GM23248 (cell line): Measurements from ENCODE around the gene LTBP4. TPM values are rescaled to one million over a fixed set of nuclear protein-coding genes. Genes with fewer than 3 reads are reported as not detected.
"Not testable (repeated sequence)": the region's sequence is repeated elsewhere in the genome, so short reads cannot be mapped to it uniquely, and the experiment has no call there.

Experiments used
- DNase-seq: peaks from one replicate; pipeline ENCODE4 v3.0.0-alpha.2; 2015
- H2AFZ ChIP-seq: fragments of 200-600 bp; sonication (generic); 2 replicates; pipeline ENCODE4 v1.6.1; 2016; ENCODE audit warnings: antibody characterized with exemption
- H3F3A ChIP-seq: fragments of 200-600 bp; sonication (generic); 2 replicates; pipeline ENCODE4 v1.6.1; 2016; ENCODE audit warnings: mild to moderate bottlenecking, antibody characterized with exemption, mixed run types; ENCODE audit not compliant: insufficient read depth
- H3K27ac ChIP-seq: fragments of 200-600 bp; sonication (generic); 2 replicates; pipeline ENCODE4 v1.5.1; 2016; ENCODE audit warnings: mild to moderate bottlenecking
- H3K27me3 ChIP-seq: fragments of 200-600 bp; sonication (generic); replicated peaks from 2 replicates; pipeline ENCODE4 v1.6.1; 2016; ENCODE audit warnings: mild to moderate bottlenecking; ENCODE audit not compliant: insufficient read depth
- H3K36me3 ChIP-seq: fragments of 200-600 bp; sonication (generic); 2 replicates; pipeline ENCODE4 v1.6.1; 2016; ENCODE audit warnings: low read depth, mild to moderate bottlenecking
- H3K4me1 ChIP-seq: fragments of 200-600 bp; sonication (generic); 2 replicates; pipeline ENCODE4 v1.6.1; 2016; ENCODE audit warnings: mild to moderate bottlenecking; ENCODE audit not compliant: insufficient read depth
- H3K4me2 ChIP-seq: fragments of 200-600 bp; sonication (generic); one replicate; pipeline ENCODE4 v1.6.1; 2016; ENCODE audit warnings: mild to moderate bottlenecking; ENCODE audit not compliant: unreplicated experiment
- H3K4me3 ChIP-seq: fragments of 200-600 bp; sonication (generic); 2 replicates; pipeline ENCODE4 v1.5.1; 2016; ENCODE audit warnings: mild to moderate bottlenecking
- H3K79me2 ChIP-seq: fragments of 200-600 bp; sonication (generic); 2 replicates; pipeline ENCODE4 v1.6.1; 2016; ENCODE audit warnings: mild to moderate bottlenecking; ENCODE audit not compliant: insufficient read depth
- H3K9ac ChIP-seq: fragments of 200-600 bp; sonication (generic); 2 replicates; pipeline ENCODE4 v1.6.1; 2016; ENCODE audit warnings: mild to moderate bottlenecking
- H3K9me2 ChIP-seq: fragments of 200-600 bp; sonication (generic); 2 replicates; pipeline ENCODE4 v1.6.1; 2016; ENCODE audit warnings: mixed run types, mild to moderate bottlenecking, moderate library complexity; ENCODE audit not compliant: insufficient read depth
- H3K9me3 ChIP-seq: fragments of 200-600 bp; sonication (generic); one replicate; pipeline ENCODE4 v1.6.1; 2017; ENCODE audit warnings: low read depth
- H4K20me1 ChIP-seq: fragments of 200-600 bp; sonication (generic); 2 replicates; pipeline ENCODE4 v1.6.0; 2016; ENCODE audit not compliant: insufficient read depth
- EZH2 ChIP-seq: fragments of 200-600 bp; sonication (generic); IDR thresholded peaks from 2 replicates; pipeline ENCODE4 v1.6.1; 2018; ENCODE audit warnings: antibody characterized with exemption, mild to moderate bottlenecking; ENCODE audit not compliant: insufficient read depth, poor library complexity, severe bottlenecking
- EZH2phosphoT487 ChIP-seq: fragments of 200-600 bp; sonication (generic); IDR thresholded peaks from 2 replicates; pipeline ENCODE4 v1.6.1; 2018; ENCODE audit warnings: antibody characterized with exemption, moderate library complexity, mild to moderate bottlenecking, low read depth; ENCODE audit not compliant: insufficient read depth
- WGBS, 2 experiments: methylation state at CpG; one replicate each; pipeline ENCODE4 v1.1.6; 2015 to 2017; ENCODE audit warnings: low lambda C conversion rate in 2 of 2, low coverage in 1 of 2; ENCODE audit errors: missing lambda C conversion rate in 2 of 2; 5-methylcytosine and 5-hydroxymethylcytosine counted together
- in situ Hi-C: fragments of 300-500 bp; cut with MboI; formaldehyde crosslinking; loops from 2 replicates; pipeline ENCODE4 v1.15.0; 2020
- polyA plus RNA-seq: library from polyadenylated mRNA; unstranded; fragments of >200 nt; fragmentation: Nextera tagmentation; extraction: Ambion mirVana; gene quantifications from 2 replicates; pipeline ENCODE4 v1.2.1, GENCODE V29; 2016
- total RNA-seq: library from RNA; depleted of rRNA; stranded (reverse); fragments of >200 nt; shearing (Covaris generic); gene quantifications from 2 replicates; pipeline ENCODE4 v1.2.3, GENCODE V29; 2014

Gene LTBP4
- total and polyA plus RNA-seq, 2 experiments from 2014 or later: 18.0 to 47.2 TPM

DNA sequence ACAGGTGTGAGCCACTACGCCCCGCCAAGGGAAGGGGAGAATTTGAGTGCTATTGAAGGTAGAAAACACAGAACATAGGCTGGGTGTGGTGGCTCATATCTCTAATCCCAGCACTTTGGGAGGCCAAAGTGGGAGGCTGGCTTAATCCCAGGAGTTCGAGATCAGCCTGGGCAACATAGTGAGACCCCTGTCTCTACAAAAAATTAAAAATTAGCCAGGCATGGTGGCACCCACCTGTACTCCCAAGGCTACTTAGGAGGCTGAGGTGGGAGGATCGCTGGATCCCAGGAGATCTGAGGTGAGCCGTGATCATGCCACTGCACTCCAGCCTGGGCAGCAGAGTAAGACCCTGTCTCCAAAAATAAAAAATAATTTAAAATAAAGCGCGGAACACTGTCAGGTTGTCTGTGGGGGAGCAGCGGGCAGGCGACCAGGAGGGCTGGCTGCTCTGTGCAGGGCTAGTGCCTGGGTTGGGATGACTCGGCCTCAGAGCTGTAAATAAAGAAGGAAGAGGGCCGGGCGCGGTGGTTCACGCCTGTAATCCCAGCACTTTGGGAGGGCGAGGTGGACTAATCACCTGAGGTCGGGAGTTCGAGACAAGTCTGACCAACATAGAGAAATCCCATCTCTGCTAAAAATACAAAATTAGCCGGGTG, 41.0 kb downstream of the LTBP4 start:
- Histone ChIP-seq H3K27me3 (no peaks in the 10 kb centered on the region), H3K4me3 (no peak overlapping the region), H3K27ac (no peak overlapping the region), H4K20me1 (no peaks in the 10 kb centered on the region), H3K9ac (no peak overlapping the region), H3K9me3 (no peaks in the 10 kb centered on the region), H3K9me2 (no peaks in the 10 kb centered on the region), H3F3A (peaks cover 17% of the 10 kb centered on the region), H3K4me1 (peaks cover 14% of the 10 kb centered on the region), H2AFZ (no peak overlapping the region), H3K79me2 (no peaks in the 10 kb centered on the region), H3K4me2 (no peak overlapping the region), H3K36me3 (no peaks in the 10 kb centered on the region)
- 86 to 90% methylated on average over 18 of the region's 18 CpGs for WGBS, 2 experiments
- no peak for DNase-seq
- TF ChIP-seq EZH2 (no peak), EZH2phosphoT487 (no peak)
- in situ Hi-C loops: no loop called here

DNA sequence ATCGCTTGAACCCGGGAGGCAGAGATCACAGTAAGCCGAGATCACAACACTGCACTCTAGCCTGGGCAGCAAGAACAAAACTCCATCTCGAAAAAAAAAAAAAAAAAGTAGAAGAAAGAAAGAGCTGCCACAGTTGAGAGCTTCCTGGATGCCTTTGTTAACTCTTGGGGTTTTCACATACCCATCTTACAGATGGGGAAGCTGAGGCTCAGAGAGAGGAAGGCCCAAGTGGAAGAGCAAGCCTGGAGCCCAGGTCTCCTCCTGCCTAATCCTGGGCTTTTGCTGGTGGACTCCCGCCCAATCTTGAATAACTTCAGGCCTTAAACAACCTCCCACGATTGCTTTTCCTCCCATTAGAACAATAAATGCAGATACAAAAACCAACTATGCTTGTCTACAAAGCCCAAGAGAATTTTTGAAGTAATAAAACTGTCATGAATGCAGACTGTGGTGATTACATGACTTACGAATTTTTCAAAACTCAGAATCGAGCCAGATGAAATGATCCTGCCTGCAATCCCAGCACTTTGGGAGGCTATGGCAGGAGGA, 41.7 kb downstream of the LTBP4 start:
- H3K9ac ChIP-seq: no peak overlapping the region
- peaks cover 14% of the 10 kb centered on the region for H3K4me1 ChIP-seq

DNA sequence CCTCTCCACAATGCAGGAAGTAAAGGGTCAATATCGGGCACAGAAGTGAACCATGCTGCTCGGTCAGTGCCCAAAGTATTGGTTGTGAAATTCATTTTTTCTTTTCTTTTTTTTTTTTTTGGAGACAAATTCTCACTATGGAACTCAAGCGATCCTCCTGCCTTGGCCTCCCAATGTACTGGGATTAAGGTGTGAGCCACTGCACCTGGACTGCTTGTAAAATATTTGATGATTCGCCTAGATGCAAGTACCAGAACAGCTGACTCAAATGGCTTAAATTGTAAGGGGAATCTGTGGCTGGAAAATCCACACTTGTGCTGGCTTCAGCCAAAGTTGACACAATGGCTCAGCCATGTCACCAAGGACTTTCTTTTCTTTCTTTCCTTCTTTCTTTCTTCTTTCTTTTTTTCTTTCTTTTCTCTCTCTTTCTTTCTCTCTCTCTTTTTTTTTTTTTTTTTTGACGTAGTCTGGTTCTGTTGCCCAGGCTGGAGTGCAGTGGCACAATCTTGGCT, 45.6 kb downstream of the LTBP4 start:
- H3K4me3 ChIP-seq: peak overlapping the region; percentile 65

More for the DNA sequence above, 41.7 kb downstream of the LTBP4 start:
- no peaks in the 10 kb centered on the region for H3K9me3 ChIP-seq
- no peak overlapping the region for H3K4me2 ChIP-seq
- no peak overlapping the region for H3K4me3 ChIP-seq
- no peak overlapping the region for H3K27ac ChIP-seq
- H3K9me2 ChIP-seq: no peaks in the 10 kb centered on the region
- TF ChIP-seq EZH2phosphoT487: no peak
- TF ChIP-seq EZH2: no peak
- H3F3A ChIP-seq: peaks cover 17% of the 10 kb centered on the region
- no peak for DNase-seq
- H2AFZ ChIP-seq: no peak overlapping the region
- no peaks in the 10 kb centered on the region for H3K36me3 ChIP-seq
- 48 to 52% methylated on average over 8 of the region's 8 CpGs for WGBS, 2 experiments
- H3K79me2 ChIP-seq: no peaks in the 10 kb centered on the region
- H3K27me3 ChIP-seq: no peaks in the 10 kb centered on the region
- no peaks in the 10 kb centered on the region for H4K20me1 ChIP-seq
- in situ Hi-C loops: no loop called here

DNA sequence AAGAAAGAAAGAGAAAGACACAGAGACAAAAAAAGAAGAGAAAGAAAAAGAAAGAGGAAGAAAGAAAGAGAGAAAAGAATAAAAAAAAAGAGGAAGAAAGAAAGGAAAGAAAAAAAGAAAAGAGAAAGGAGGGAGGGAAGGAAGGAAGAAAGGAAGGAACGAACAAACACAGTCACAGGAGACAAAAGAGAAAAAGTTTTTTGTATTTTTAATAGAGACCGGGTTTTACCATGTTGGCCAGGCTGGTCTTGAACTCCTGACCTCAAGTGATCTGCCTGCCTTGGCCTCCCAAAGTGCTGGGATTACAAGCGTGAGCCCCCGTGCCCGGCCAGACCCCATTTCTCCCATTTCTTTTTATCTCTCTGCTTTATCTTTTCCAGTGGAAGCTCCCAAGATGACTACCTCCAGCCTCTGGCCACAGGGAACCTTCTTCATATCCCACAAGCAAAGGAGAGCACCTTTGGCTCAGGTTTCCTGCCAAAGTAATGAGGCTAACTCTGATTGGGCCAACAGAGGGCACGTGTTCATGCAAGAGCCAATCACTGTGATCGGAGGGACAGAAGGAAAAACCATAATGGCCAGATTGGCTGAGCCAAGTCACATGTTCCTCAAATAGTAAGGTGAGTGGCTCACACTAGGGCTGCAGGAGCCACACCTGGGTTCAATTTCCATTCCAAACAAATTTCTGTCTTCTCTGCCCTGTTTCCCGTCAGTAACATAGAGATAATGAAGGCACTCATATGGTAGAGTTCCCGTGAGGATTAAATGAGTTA, 48.9 kb downstream of the LTBP4 start:
- H3K36me3 ChIP-seq, H4K20me1 ChIP-seq, H3K4me3 ChIP-seq, H3K9me2 ChIP-seq, H3K79me2 ChIP-seq, H3K27me3 ChIP-seq, H3K9me3 ChIP-seq: not testable (repeated sequence)
- Histone ChIP-seq H3K4me1 (peaks cover 25% of the 10 kb centered on the region), H3K9ac (peak overlapping the region; percentile 43), H3K4me2 (peak overlapping the region; percentile 46), H3K27ac (peak overlapping the region; percentile 79), H3F3A (peaks cover 21% of the 10 kb centered on the region), H2AFZ (peak overlapping the region; percentile 44; the same call in 1 of the 2 replicates)
- WGBS, 2 experiments: 58 to 60% methylated on average over 9 of the region's 9 CpGs
- DNase-seq: peak; percentile 41
- in situ Hi-C loops: loop anchor here (25.0 kb wide), 1 partner anchor 487 kb away; no protein-coding TSS in a partner anchor

More for the DNA sequence above, 45.6 kb downstream of the LTBP4 start:
- Histone ChIP-seq H3K27me3 (no peaks in the 10 kb centered on the region), H3K4me1 (peaks cover 25% of the 10 kb centered on the region), H3K36me3 (no peaks in the 10 kb centered on the region), H3K79me2 (no peaks in the 10 kb centered on the region), H3K9me3 (no peaks in the 10 kb centered on the region), H3F3A (peaks cover 25% of the 10 kb centered on the region), H3K27ac (peak overlapping the region; percentile 84), H3K4me2 (peak overlapping the region; percentile 88), H2AFZ (peak overlapping the region; percentile 81), H4K20me1 (no peaks in the 10 kb centered on the region), H3K9me2 (no peaks in the 10 kb centered on the region), H3K9ac (peak overlapping the region; percentile 66)
- 18 to 26% methylated on average over 5 of the region's 5 CpGs for WGBS, 2 experiments
- peak; percentile 30 for DNase-seq
- in situ Hi-C loops: no loop called here
- TF ChIP-seq EZH2phosphoT487 (no peak), EZH2 (no peak)
